ENCODE results near the gene KDM7A.
A peak's percentile ranks its signal among the peaks of the same experiment; 100 is the strongest.
"Not testable (repeated sequence)": the region's sequence is repeated elsewhere in the genome, so short reads cannot be mapped to it uniquely, and the experiment has no call there.

The KDM7A gene

DNA sequence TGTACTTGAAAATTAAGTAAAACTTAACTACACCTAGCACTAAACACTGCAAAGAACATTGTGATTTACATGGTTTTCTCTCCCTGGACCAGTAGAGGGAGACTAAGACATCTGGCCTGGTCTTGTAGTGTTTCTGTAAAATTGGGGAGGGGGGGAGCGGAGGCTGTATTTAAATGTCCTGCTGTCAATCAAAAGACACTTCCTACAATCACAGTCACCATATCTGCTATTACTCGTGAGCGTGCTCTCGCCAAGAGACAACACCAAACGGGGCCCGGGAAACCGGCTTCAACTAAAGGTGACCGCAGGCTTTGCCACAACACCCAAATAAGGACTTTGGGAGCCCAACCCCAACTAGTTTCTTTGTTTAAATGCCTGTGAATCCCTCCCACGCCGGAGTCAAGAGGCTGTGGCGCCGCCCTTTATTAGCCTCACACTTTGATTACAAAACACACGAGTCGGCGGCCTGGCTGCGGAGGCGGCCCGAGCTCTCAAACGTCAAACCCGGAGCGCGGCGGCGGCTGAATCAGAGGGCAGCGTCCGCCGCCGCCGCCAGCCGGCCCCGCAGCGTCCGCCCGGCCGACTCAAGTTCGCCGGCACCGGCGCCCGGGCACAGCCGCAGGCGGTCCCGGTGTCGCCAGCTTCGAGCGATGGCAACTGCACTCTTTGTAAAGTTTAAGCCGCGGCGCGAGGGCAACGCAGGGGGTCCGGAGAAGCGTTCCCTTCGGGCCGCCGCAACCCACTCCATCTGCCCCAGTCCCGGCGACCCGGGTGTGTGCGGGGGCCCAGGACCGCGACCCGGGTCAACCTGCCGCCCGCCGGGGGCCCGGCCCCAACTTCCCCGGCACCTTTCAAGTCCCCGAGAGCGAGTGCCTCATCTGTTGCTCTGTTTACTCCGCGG, 1.3 kb downstream of the KDM7A start:
- Histone ChIP-seq H3K27ac (ENCODE audit: low read depth, low read length) (peak overlapping the region; percentile 80), H3K4me1 (ENCODE audit: control insufficient read depth, insufficient read depth, low read length) (peaks cover 6% of the 10 kb centered on the region; the same call in 1 of the 2 replicates), H3K9me3 (ENCODE audit: control insufficient read depth, insufficient read depth, low read length) (no peaks in the 10 kb centered on the region), H3K4me3 (ENCODE audit: low read depth, low read length) (peak overlapping the region; percentile 80), H3K27me3 (ENCODE audit: control insufficient read depth, insufficient read depth, low read length) (peaks cover 20% of the 10 kb centered on the region), H3K9ac (ENCODE audit: low read depth, low read length) (peak overlapping the region; percentile 48), H3K36me3 (ENCODE audit: control insufficient read depth, insufficient read depth, low read length) (no peaks in the 10 kb centered on the region)

- Histone ChIP-seq H3K4me1 (ENCODE audit: control insufficient read depth, insufficient read depth, low read length) (peaks cover 6% of the 10 kb centered on the region; the same call in 1 of the 2 replicates), H3K4me3 (ENCODE audit: low read depth, low read length) (no peak overlapping the region), H3K27ac (ENCODE audit: low read depth, low read length) (no peak overlapping the region), H3K36me3 (ENCODE audit: control insufficient read depth, insufficient read depth, low read length) (no peaks in the 10 kb centered on the region), H3K9ac (ENCODE audit: low read depth, low read length) (no peak overlapping the region), H3K27me3 (ENCODE audit: control insufficient read depth, insufficient read depth, low read length) (peaks cover 18% of the 10 kb centered on the region), H3K9me3 (ENCODE audit: control insufficient read depth, insufficient read depth, low read length) (no peaks in the 10 kb centered on the region)
Observed at GRCh38 chr7:140174217-140174616, 2.6 kb downstream of the KDM7A start.

GRCh38 chr7:140170375-140170774, 6.4 kb downstream of the KDM7A start:
- Histone ChIP-seq H3K9me3 (ENCODE audit: control insufficient read depth, insufficient read depth, low read length) (no peaks in the 10 kb centered on the region), H3K36me3 (ENCODE audit: control insufficient read depth, insufficient read depth, low read length) (no peaks in the 10 kb centered on the region), H3K4me1 (ENCODE audit: control insufficient read depth, insufficient read depth, low read length) (peaks cover 8% of the 10 kb centered on the region; the same call in 1 of the 2 replicates), H3K4me3 (ENCODE audit: low read depth, low read length) (no peak overlapping the region), H3K27me3 (ENCODE audit: control insufficient read depth, insufficient read depth, low read length) (no peaks in the 10 kb centered on the region), H3K9ac (ENCODE audit: low read depth, low read length) (no peak overlapping the region), H3K27ac (ENCODE audit: low read depth, low read length) (no peak overlapping the region)

GRCh38 chr7:140168816-140169215, 8.0 kb downstream of the KDM7A start:
- no peaks in the 10 kb centered on the region for H3K27me3 ChIP-seq (ENCODE audit: control insufficient read depth, insufficient read depth, low read length)
- H3K9ac ChIP-seq (ENCODE audit: low read depth, low read length): no peak overlapping the region

GRCh38 chr7:140165422-140165821, 11.4 kb downstream of the KDM7A start:
- no peaks in the 10 kb centered on the region for H3K36me3 ChIP-seq (ENCODE audit: control insufficient read depth, insufficient read depth, low read length)
- H3K4me1 ChIP-seq (ENCODE audit: control insufficient read depth, insufficient read depth, low read length): peaks cover 15% of the 10 kb centered on the region
- H3K27me3 ChIP-seq (ENCODE audit: control insufficient read depth, insufficient read depth, low read length): no peaks in the 10 kb centered on the region
- no peaks in the 10 kb centered on the region for H3K9me3 ChIP-seq (ENCODE audit: control insufficient read depth, insufficient read depth, low read length)
- H3K4me3 ChIP-seq (ENCODE audit: low read depth, low read length): no peak overlapping the region
- no peak overlapping the region for H3K9ac ChIP-seq (ENCODE audit: low read depth, low read length)
- H3K27ac ChIP-seq (ENCODE audit: low read depth, low read length): no peak overlapping the region

More at GRCh38 chr7:140168816-140169215, 8.0 kb downstream of the KDM7A start:
- no peak overlapping the region for H3K27ac ChIP-seq (ENCODE audit: low read depth, low read length)
- H3K9me3 ChIP-seq (ENCODE audit: control insufficient read depth, insufficient read depth, low read length): no peaks in the 10 kb centered on the region
- no peak overlapping the region for H3K4me3 ChIP-seq (ENCODE audit: low read depth, low read length)
- H3K36me3 ChIP-seq (ENCODE audit: control insufficient read depth, insufficient read depth, low read length): no peaks in the 10 kb centered on the region
- H3K4me1 ChIP-seq (ENCODE audit: control insufficient read depth, insufficient read depth, low read length): peaks cover 13% of the 10 kb centered on the region

GRCh38 chr7:140162081-140162480, 14.7 kb downstream of the KDM7A start:
- H3K4me1 ChIP-seq (ENCODE audit: control insufficient read depth, insufficient read depth, low read length): peaks cover 26% of the 10 kb centered on the region
- not testable (repeated sequence) for H3K4me3 ChIP-seq (ENCODE audit: low read depth, low read length); H3K36me3 ChIP-seq (ENCODE audit: control insufficient read depth, insufficient read depth, low read length); H3K9me3 ChIP-seq (ENCODE audit: control insufficient read depth, insufficient read depth, low read length); H3K27me3 ChIP-seq (ENCODE audit: control insufficient read depth, insufficient read depth, low read length); H3K9ac ChIP-seq (ENCODE audit: low read depth, low read length); H3K27ac ChIP-seq (ENCODE audit: low read depth, low read length)

DNA sequence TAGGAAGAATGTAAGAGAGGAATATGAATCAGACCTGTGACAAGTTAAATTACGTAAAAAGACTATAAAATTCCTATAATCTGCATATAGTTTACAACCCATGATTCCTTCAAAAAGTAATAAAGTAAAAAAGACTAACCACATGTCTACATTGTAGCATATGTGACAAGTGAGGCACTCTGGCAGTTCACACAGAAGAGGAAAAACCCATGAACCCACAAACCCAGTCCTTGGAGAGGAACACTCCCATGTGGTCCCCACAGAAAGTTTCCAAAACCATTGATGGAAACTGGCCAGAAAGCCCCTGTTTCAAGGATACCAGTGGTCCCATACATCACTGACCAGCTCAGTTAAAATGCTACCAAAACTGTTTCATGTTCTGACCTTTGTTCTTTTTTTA, 15.7 kb downstream of the KDM7A start:
- Histone ChIP-seq H3K9me3 (ENCODE audit: control insufficient read depth, insufficient read depth, low read length) (no peaks in the 10 kb centered on the region), H3K9ac (ENCODE audit: low read depth, low read length) (no peak overlapping the region), H3K36me3 (ENCODE audit: control insufficient read depth, insufficient read depth, low read length) (no peaks in the 10 kb centered on the region), H3K27ac (ENCODE audit: low read depth, low read length) (no peak overlapping the region), H3K4me3 (ENCODE audit: low read depth, low read length) (no peak overlapping the region), H3K27me3 (ENCODE audit: control insufficient read depth, insufficient read depth, low read length) (no peaks in the 10 kb centered on the region), H3K4me1 (ENCODE audit: control insufficient read depth, insufficient read depth, low read length) (peaks cover 26% of the 10 kb centered on the region)

GRCh38 chr7:140160308-140160707, 16.5 kb downstream of the KDM7A start:
- H3K27me3 ChIP-seq (ENCODE audit: control insufficient read depth, insufficient read depth, low read length): no peaks in the 10 kb centered on the region
- H3K9me3 ChIP-seq (ENCODE audit: control insufficient read depth, insufficient read depth, low read length): no peaks in the 10 kb centered on the region
- peaks cover 24% of the 10 kb centered on the region for H3K4me1 ChIP-seq (ENCODE audit: control insufficient read depth, insufficient read depth, low read length)
- no peak overlapping the region for H3K9ac ChIP-seq (ENCODE audit: low read depth, low read length)
- H3K4me3 ChIP-seq (ENCODE audit: low read depth, low read length): no peak overlapping the region
- H3K27ac ChIP-seq (ENCODE audit: low read depth, low read length): peak overlapping the region; percentile 23
- no peaks in the 10 kb centered on the region for H3K36me3 ChIP-seq (ENCODE audit: control insufficient read depth, insufficient read depth, low read length)

DNA sequence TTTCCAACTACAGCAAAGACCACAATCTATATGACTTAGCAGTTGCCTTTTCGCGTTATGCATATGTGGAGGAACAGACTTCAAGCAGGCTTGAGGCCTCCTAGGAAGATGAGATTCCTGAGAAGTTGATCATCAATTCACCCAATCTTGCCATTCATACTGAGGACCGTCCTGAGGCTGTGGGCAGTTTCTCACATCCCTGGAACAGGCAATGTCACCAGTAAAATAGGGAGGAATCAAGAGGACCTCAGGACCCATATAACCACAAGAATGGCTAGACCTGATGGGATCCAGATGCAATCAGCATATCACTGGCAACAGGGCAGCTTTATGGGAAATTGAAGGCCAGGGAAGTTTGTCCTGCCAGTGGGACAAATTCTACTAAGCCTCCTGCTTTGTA, 17.3 kb downstream of the KDM7A start:
- Histone ChIP-seq H3K9me3 (ENCODE audit: control insufficient read depth, insufficient read depth, low read length) (no peaks in the 10 kb centered on the region), H3K4me3 (ENCODE audit: low read depth, low read length) (no peak overlapping the region), H3K9ac (ENCODE audit: low read depth, low read length) (no peak overlapping the region), H3K27ac (ENCODE audit: low read depth, low read length) (peak overlapping the region; percentile 36), H3K36me3 (ENCODE audit: control insufficient read depth, insufficient read depth, low read length) (no peaks in the 10 kb centered on the region), H3K27me3 (ENCODE audit: control insufficient read depth, insufficient read depth, low read length) (no peaks in the 10 kb centered on the region), H3K4me1 (ENCODE audit: control insufficient read depth, insufficient read depth, low read length) (peaks cover 27% of the 10 kb centered on the region)

DNA sequence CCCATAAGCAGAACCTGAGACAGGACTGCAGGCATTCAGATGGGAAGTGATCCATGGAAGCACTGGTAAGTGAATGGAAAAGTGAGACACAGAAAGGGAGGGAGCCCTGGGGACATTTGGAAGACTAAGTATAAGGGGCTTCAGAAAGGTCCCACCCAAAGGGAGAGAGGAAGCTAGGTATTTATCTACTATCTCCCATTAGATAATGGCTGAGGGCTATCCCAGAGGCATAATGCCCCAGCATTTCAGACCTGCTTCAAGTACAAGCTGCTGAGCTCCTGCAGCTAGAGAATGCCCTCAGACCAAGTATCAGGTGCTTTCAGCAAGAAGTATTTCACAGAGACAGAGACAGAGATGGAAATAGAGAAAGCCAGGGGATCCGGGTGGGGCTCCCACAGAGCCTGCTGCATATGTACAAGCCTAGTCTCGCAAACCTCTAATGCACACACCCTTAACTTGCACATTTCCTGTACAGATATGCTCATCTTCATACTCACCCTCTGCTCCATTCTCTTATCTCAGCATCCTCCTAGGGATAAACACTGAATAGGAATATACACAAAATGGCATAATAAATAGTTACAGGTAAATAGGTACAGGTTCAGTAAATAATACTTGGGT, 20.2 kb downstream of the KDM7A start:
- no peak overlapping the region for H3K4me3 ChIP-seq (ENCODE audit: low read depth, low read length)
- H3K36me3 ChIP-seq (ENCODE audit: control insufficient read depth, insufficient read depth, low read length): no peaks in the 10 kb centered on the region
- no peak overlapping the region for H3K27ac ChIP-seq (ENCODE audit: low read depth, low read length)
- no peaks in the 10 kb centered on the region for H3K27me3 ChIP-seq (ENCODE audit: control insufficient read depth, insufficient read depth, low read length)
- H3K9me3 ChIP-seq (ENCODE audit: control insufficient read depth, insufficient read depth, low read length): no peaks in the 10 kb centered on the region
- no peak overlapping the region for H3K9ac ChIP-seq (ENCODE audit: low read depth, low read length)
- peaks cover 22% of the 10 kb centered on the region for H3K4me1 ChIP-seq (ENCODE audit: control insufficient read depth, insufficient read depth, low read length)

GRCh38 chr7:140155428-140155827, 21.4 kb downstream of the KDM7A start:
- Histone ChIP-seq H3K36me3 (ENCODE audit: control insufficient read depth, insufficient read depth, low read length) (no peaks in the 10 kb centered on the region), H3K9me3 (ENCODE audit: control insufficient read depth, insufficient read depth, low read length) (no peaks in the 10 kb centered on the region), H3K4me1 (ENCODE audit: control insufficient read depth, insufficient read depth, low read length) (peaks cover 20% of the 10 kb centered on the region), H3K27me3 (ENCODE audit: control insufficient read depth, insufficient read depth, low read length) (no peaks in the 10 kb centered on the region), H3K27ac (ENCODE audit: low read depth, low read length) (no peak overlapping the region), H3K9ac (ENCODE audit: low read depth, low read length) (no peak overlapping the region), H3K4me3 (ENCODE audit: low read depth, low read length) (no peak overlapping the region)

Measured in HUES48 (cell line).